SK-N-DZ (cell line): ENCODE results near the gene AP3S2.
"Not testable (repeated sequence)": the region's sequence is repeated elsewhere in the genome, so short reads cannot be mapped to it uniquely, and the experiment has no call there.

Experiments used
- DNase-seq: peaks from one replicate; pipeline ENCODE4 v3.0.0-alpha.2; 2015; ENCODE audit warnings: low spot score

The AP3S2 gene

GRCh38 chr15:89903858-89904130 is 10.0 kb upstream of the AP3S2 start:
- no peak for DNase-seq

DNA sequence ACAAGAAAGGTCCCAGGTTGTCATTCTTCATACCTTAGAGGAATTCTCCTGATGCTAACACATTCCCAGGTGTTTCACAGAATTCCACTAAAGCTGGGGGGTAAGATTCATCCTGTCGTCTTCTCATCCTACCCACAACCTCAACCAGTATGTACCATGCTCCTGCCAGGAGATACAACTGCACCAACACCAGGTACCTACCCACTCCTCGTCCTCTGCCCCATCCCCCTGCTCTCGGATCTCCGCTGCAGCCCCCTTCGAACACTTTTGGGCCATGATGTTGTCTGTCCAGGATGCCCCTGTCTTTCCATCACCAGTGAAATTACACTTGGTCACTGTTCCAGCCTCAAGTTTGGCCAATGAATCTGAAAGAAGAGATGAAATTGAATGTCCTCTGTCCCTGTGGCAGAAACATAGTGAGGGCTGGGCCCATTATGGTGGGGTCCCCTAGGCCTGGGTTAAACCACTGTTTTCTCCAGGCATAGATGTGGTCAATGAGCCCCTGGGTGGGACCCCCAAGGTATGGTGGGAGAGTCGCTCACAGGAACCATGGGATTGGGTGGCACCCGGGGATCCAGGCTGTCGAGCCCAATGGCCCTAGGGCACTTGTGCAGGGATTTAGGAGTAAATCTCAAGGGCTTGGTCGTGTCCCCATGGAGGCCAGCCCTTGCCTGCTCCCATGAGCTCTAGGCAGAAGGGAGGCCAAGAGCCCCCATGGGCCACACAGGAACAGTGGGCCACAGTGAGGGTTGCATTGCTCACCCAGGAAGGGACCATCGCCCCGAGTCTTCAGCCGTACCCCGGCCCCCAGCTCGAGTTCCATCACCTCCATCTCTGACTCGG is 9.4 kb upstream of the AP3S2 start:
- DNase-seq, result no peak

DNA sequence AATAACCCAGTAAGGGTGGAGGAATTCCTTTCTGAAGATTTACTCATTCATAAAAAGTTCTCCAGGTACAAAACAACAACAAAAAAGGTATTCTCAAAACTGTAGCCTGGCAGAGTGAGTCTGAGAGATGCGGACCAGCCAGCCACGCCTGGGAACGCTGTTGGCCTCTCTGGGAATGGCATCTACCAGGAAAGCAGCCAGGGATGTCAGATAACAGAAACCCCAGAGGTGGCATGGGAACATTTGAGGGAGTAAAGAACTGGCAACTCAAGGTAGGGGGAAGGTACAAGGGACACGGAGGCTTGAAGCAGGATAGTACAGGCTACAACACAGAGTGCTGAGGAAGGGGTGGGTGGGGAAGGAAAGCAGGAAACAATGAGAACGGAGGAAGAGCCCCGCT is 7.1 kb upstream of the AP3S2 start:
- DNase-seq, result no peak

DNA sequence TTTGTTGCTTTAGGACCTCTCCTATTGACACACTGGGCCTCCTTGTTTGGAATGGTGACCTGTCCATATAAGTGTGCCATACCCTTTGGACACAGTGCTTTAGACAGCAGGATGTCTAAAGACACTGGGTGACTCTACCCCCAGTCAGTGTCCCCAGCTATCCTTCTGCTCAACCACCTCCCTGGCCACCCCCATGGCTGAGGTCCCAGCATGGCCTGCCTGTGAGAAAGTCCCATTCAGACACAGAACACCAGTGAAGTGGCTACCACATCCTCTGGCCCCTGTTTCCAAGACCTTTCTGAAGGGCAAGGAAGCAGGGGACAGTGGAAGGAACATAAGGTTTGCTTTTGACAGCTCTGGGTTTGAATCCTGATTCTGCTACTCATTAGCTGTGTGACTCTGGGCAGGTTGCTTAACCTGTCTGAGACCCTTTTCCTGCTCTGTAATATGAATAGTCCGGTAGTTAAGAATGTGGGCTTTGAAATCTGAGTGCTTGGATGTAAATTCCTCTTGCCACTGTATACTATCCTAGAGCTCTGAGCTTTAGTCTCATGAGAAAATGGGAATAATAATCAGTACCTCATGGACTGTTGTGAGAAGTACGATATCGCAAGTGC is 6.3 kb upstream of the AP3S2 start:
- DNase-seq, result no peak

DNA sequence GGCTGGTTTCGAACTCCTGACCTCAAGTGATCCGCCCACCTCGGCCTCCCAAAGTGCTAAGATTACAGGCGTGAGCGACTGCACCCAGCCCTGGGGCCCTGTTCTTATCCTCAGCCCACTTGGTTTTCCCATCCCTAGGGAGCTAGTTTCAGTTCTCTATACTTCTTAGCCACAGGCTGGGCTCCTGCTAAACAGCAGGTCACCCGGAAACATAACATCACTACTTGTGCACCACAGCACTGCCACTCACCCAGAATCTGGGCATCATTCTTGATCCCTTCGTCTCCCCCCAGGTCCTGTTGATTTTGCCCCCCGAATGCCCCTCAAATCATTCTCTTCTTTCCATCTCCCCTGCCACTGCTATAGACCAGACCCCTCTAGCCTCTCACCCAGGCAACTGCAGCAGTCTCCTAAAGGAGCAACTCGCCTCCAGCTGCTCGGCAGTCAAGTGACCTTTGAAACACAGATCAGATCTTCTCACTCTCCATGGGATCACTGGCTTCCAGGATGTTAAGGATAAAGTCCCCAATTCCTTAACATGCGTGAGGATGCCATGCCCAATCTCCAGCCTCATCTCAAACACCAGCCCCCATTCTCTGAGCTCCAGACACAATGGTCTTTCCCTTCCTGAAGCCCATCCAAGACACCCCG is 5.6 kb upstream of the AP3S2 start:
- no peak for DNase-seq

GRCh38 chr15:89898614-89899294 is 5.0 kb upstream of the AP3S2 start:
- peak; percentile 31 for DNase-seq

- DNase-seq, result no peak
These were observed 4.4 kb upstream of the AP3S2 start for GRCh38 chr15:89898146-89898545.

DNA sequence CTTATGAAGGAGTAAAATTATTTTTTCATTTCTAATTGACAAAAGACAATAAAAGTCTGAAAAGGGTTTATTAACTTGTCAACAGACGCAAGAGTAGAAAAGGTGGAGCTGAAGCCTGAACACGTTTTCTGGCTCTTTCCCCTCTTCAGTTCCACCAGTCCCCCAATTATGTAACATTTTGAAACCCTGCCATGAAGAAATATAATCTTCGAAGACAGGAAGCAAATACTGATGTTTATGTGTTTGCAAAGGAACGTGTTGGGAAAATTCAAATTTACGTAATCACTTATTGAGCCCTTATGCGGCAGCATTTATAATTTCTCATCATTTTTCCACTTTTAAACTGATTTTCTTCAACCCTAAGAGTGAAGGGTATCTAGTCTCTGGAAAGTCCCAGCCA is 767 bp downstream of the AP3S2 start:
- no peak for DNase-seq

- DNase-seq, result no peak
These were observed 5.5 kb downstream of the AP3S2 start for GRCh38 chr15:89888214-89888804.

DNA sequence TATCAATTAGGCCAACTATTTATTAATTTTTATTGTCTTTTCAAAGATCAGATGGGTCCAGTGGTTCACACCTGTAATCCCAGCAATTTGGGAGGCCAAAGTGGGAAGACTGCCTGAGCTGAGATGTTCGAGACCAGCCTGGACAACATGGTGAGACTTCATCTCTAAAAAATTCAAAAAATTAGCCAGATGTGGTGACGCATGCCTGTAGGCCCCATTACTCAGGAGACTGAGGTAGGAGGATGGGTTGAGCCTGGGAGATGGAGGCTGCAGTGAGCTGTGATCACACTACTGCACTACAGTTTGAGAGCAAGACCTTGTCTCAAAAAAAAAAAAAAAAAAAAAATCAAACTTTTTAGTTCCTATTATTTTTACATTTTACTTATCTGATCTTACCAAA is 8.2 kb downstream of the AP3S2 start:
- no peak for DNase-seq

DNA sequence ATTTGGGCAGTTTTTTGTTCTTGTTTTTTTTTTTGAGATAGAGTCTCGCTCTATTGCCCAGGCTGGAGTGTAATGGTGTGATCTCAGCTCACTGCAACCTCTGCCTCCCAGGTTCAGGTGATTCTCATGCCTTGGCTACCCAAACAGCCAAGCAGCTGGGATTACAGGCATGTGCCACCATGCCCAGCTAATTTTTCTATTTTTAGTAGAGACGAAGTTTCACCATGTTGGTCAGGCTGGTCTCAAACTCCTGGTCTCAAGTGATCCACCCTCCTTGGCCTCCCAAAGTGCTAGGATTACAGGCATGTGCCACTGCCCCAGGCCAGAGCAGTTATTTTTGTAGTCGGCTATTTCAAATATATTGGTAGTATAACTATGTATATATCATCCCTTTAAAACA is 8.6 kb downstream of the AP3S2 start:
- not testable (repeated sequence) for DNase-seq

DNA sequence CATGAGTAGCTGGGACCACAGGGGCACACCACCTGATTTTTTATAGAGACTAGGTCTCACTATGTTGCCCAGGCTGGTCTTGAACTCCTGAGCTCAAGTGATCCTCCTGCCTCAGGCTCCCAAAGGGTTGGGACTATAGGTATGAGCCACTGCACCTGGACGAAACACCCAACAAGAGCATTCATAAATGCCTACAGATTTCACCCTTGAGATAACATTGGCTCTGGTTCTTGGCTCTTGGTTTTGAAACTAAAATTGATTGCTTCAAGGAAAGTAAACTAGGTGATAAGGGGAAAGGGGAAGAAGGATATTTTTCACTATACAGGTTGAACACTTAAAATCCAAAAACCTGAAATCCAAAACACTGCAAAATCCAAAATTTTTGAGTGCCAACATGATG is 10.3 kb downstream of the AP3S2 start:
- DNase-seq, result no peak

DNA sequence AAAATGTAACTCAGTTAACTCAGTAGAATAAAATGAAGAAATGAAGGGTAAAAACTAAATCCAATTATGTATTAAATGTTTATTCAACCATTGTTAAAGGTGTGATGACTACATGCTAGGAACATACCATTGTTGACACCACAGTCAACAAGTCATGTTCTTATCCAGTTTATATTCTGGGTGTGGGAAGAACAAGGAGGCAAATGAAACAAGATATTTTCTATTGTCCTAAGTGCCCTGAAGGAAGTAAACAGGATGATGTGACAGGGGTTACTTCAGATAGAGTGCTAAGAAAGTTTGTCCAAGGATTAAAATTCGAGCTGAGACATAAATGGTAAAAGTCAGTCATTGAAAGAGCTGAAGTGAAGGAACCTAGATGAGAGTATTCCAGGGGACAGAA is 13.1 kb downstream of the AP3S2 start:
- no peak for DNase-seq

- no peak for DNase-seq
These were observed 15.5 kb downstream of the AP3S2 start for GRCh38 chr15:89878323-89878722.

DNA sequence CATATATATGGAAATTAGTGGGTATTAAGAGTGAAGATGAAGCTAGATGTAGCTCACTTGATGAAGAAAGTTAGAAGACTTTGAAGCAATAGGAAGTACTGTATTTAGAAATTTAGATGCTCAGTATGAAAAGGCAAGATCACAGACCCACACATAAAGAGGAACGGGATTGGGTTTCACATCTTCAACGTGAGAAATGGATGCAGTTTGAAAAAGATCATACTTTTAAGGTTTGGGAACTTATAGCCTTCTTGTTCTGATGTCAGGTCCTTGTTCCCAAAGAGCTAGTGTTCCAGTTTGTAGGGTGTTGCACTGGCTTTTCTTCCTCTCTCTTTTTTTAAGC is 16.7 kb downstream of the AP3S2 start:
- no peak for DNase-seq

DNA sequence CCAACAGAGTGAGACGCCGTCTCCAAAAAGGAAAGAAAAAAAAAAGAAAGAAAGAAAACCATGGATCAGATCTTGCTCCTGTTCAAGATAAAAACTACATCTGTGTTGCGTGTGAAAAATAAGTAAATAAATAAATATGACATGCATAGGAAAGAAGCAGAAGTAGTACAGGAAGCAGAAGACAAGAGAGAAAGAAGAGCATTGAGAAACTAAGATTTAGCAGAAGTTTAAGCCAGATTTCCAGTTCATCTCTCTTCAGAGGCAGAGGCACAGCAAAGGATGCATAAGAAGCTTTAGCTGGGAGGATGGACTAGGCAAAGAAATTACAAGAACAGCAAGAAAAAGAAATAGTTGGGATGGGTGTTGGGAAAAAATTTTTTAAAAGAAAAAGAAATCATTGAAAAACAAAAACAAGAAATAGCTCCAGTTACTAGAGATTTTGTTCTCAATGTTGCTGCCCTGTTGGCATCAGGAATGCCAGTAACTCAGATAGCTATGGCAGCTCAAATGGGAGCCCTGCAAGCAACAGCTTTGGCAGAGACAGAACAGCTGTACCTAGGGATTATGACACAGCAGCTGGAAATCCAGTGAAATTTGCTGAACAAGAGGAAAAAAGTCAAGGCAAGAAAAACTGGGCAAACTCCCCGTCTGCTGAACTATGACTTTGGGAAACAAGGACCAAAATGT is 17.3 kb downstream of the AP3S2 start:
- no peak for DNase-seq

DNA sequence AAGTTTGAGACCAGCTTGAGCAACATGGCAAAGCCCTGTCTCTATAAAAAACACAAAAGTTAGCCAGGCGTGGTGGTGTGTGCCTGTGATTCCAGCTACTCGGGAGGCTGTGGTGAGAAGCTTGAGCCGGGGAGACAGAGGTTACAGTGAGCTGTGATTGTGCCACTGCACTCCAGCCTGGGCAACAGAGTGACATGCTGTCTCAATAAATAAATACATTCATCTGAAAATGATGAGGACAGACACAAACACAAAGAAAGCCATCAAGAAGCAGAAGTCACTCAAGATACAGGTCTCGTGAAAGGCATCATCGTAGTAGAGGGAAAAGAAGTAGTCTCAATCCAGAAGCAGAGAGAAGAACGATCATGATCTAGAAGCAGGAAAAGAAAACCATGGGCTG is 18.1 kb downstream of the AP3S2 start:
- no peak for DNase-seq

- DNase-seq, result peak; percentile 67
These were observed 18.7 kb downstream of the AP3S2 start for GRCh38 chr15:89874926-89875564.

DNA sequence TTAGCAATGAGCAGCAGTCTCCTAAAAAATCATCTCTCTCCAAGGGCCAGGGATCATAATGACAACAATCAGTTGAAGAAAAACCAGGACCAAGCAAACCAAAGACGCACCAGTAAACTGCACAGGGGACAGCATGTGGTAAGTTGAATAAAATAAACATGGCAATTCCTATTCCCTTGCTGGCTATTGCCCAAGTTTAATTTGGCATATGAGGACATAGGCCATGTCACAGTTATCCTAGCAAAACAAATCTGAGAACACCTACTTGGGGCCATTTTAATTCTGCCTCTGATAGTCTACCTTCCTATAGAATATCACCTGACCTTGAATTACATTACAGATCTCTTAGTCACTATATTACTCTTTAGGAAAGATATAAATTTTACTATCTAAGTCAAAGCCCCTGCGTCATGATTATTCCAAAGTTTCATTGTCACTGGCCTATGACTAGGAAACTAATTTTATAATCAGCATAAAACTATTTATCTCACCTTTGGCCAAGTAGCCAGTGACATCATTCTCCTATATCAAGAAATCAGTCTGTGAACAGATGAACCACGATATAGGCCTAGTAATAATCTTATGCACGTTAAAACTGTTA is 23.0 kb downstream of the AP3S2 start:
- no peak for DNase-seq

DNA sequence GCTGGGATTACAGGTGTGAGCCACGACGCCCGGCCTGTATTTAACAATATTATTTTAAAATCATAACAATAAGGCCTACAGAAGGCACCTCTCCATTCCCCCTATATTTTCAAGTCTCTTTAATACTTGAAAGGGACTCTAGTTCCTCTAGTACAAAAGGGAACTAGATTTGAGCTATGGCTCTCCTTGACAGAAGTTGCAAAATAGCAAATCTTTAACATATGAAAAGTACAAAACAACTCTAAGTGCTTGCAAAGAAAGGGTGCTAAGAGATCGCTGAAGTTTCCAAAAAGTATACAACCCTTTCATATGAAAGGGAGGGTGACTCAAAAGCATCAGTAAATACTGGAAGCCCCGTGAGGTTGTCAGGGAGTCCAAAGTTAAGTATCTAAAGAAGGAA is 23.8 kb downstream of the AP3S2 start:
- no peak for DNase-seq

DNA sequence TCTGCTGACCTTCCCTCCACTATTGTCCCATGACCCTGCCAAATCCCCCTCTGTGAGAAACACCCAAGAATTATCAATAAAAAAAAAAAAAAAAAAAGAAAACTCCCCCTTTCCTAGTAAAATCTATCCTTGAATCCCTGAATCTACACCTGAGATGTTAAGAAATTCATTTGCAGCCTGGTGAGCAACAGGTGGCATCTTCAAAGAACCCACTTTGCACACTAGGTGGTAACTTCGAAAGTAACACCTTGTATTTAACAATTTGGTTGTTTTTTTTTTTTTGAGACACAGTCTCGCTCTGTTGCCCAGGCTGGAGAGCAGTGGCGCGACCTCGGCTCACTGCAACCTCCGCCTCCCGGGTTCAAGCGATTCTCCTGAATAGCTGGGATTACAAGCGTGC is 24.3 kb downstream of the AP3S2 start:
- not testable (repeated sequence) for DNase-seq
